ENCODE results near the gene ELP2. TPM values are rescaled to one million over a fixed set of nuclear protein-coding genes. Genes with fewer than 3 reads are reported as not detected.

ELP2 gene
- total and polyA plus RNA-seq, 9 of the 15 experiments (the other 6 are each of a cell fraction or from before 2014, with no cell fraction given): 76.8 to 192 (median 140) TPM

- TF ChIP-seq, protein P1, sequence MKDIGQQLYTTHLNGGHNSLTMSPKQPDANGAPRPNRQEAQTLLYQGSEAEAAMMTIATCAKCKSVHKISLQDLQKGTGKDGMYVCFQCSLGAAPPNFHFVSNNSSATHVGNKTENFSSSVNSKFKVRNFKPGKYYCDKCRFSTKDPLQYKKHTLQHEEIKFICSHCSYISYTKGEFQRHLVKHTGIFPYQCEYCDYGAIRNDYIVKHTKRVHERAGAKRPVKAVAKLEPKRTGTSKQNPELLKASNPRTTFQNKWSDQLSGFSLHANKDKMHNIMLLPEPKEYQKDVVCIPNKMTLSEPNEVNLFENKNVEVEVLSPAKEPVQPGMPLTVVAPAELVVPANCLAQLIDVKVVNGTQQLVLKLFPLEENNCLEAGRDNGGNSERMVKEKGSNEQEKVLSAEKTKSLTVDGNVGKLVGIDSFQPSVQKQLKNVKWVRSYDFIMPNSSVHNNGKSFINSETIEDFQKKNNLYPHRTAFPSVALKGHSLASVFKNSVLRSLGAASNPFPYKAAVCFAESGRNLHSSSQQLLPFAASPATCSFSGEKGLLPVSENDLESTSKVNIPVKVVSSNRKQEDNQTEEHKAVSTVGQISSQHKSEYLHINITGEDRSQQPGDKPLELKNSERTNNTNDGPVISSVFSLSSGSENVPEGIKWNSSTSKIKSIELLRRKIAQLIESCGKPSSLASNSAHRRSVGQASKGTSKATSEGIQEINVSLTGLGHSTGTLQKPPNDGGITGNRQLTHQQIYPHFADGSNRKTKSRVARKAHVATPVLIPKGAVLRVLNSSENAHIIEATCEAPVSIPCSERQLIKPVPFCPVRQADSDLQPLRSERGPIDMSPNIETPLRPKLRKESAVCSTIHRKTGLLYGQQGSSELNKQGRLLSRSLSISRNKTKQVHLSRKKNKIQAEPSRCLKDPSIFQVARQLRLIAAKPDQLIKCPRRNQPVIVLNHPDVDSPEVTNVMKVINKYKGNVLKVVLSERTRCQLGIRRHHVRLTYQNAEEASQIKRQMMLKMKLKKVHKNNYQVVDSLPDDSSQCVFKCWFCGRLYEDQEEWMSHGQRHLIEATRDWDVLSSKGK (CRISPR knock-in tag; IDR thresholded peaks at IDR 0.05): no peak
- TF ChIP-seq NONO (IDR thresholded peaks at IDR 0.05; ENCODE audit: low read depth in 2 of 2, low read length in 1 of 2): peak in 1 of 2 experiments; percentile 74; a peak in 2 of 4 replicates
- TF ChIP-seq HDGF (IDR thresholded peaks at IDR 0.05): no peak
- peak; percentile 62 for TF ChIP-seq HDAC3 (IDR thresholded peaks at IDR 0.05; ENCODE audit: borderline replicate concordance, partially characterized antibody)
- TF ChIP-seq HDAC1 (IDR thresholded peaks at IDR 0.05): peak in 1 of 2 experiments; percentile 54; a peak in 1 of 4 replicates
- TF ChIP-seq CCNT2 (IDR thresholded peaks at IDR 0.05; ENCODE audit: borderline replicate concordance, extremely low read depth, insufficient read length, low read depth, low read length): peak; percentile 88
- TF ChIP-seq RB1 (IDR thresholded peaks at IDR 0.05; ENCODE audit: low read depth): 0 out of 2 replicates have a peak, but pooled peaks have one; percentile 25
- no peak for TF ChIP-seq TFAM (CRISPR knock-in tag; conservative IDR thresholded peaks at IDR 0.05)
- TF ChIP-seq NR2C1 (IDR thresholded peaks at IDR 0.05): peak; percentile 71
- TF ChIP-seq NR2C1 (tag; IDR thresholded peaks at IDR 0.05): peak; percentile 62
- TF ChIP-seq NCOA1 (IDR thresholded peaks at IDR 0.05; ENCODE audit: low read depth): peak; percentile 73; the same call in 1 of the 2 replicates
- TF ChIP-seq ZBTB7A (IDR thresholded peaks at IDR 0.05; ENCODE audit: borderline replicate concordance, control insufficient read depth, low read depth, low read length): no peak; the same call in 1 of the 2 replicates
- peak; percentile 64 to 71; a peak in 3 of 4 replicates for TF ChIP-seq TBL1XR1 (IDR thresholded peaks at IDR 0.05; ENCODE audit: low read length in 2 of 2)
- TF ChIP-seq CEBPB (tag; IDR thresholded peaks at IDR 0.05): peak; percentile 66
- TF ChIP-seq KHSRP (IDR thresholded peaks at IDR 0.05): peak; percentile 31; the same call in 1 of the 2 replicates
- no peak for TF ChIP-seq CEBPG (CRISPR knock-in tag; IDR thresholded peaks at IDR 0.05)
- TF ChIP-seq CEBPG (tag; conservative IDR thresholded peaks at IDR 0.05 in 1 of 2, IDR thresholded peaks at IDR 0.05 in 1 of 2): 0 out of 4 replicates have a peak, but pooled peaks of 1 of the 2 experiments have one; percentile 29
- peak; percentile 90 for TF ChIP-seq PML (IDR thresholded peaks at IDR 0.05; ENCODE audit: low read length)
- TF ChIP-seq SIN3A (IDR thresholded peaks at IDR 0.05; ENCODE audit: borderline replicate concordance in 2 of 2, control insufficient read depth in 1 of 2, low read depth in 2 of 2, low read length in 2 of 2): no peak
- TF ChIP-seq TFAP4 (CRISPR knock-in tag; IDR thresholded peaks at IDR 0.05; ENCODE audit: borderline replicate concordance): 0 out of 2 replicates have a peak, but pooled peaks have one; percentile 3
- peak; percentile 82 for TF ChIP-seq ZNF766 (CRISPR knock-in tag; conservative IDR thresholded peaks at IDR 0.05)
- no peak for TF ChIP-seq ZNF121 (CRISPR knock-in tag; conservative IDR thresholded peaks at IDR 0.05)
- TF ChIP-seq, protein P2, sequence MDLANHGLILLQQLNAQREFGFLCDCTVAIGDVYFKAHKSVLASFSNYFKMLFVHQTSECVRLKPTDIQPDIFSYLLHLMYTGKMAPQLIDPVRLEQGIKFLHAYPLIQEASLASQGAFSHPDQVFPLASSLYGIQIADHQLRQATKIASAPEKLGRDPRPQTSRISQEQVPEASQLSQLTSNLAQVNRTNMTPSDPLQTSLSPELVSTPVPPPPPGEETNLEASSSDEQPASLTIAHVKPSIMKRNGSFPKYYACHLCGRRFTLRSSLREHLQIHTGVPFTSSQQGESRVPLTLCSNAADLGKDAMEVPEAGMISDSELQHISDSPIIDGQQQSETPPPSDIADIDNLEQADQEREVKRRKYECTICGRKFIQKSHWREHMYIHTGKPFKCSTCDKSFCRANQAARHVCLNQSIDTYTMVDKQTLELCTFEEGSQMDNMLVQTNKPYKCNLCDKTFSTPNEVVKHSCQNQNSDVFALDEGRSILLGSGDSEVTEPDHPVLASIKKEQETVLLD (IDR thresholded peaks at IDR 0.05): 0 out of 2 replicates have a peak, but pooled peaks have one; percentile 53
- no peak for TF ChIP-seq ETV5 (CRISPR knock-in tag; IDR thresholded peaks at IDR 0.05; ENCODE audit: low read depth)
Observed at GRCh38 chr18:36200354-36200771, 70.7 kb downstream of the ELP2 start (continued).

All from K562 (cell line).